ENCODE results near the gene TRMO. TPM values are rescaled to one million over a fixed set of nuclear protein-coding genes. Genes with fewer than 3 reads are reported as not detected.

Gene TRMO
- total RNA-seq, 3 donors from 2014 or later: 29.8 to 46.8 (median 35.4) TPM

DNA sequence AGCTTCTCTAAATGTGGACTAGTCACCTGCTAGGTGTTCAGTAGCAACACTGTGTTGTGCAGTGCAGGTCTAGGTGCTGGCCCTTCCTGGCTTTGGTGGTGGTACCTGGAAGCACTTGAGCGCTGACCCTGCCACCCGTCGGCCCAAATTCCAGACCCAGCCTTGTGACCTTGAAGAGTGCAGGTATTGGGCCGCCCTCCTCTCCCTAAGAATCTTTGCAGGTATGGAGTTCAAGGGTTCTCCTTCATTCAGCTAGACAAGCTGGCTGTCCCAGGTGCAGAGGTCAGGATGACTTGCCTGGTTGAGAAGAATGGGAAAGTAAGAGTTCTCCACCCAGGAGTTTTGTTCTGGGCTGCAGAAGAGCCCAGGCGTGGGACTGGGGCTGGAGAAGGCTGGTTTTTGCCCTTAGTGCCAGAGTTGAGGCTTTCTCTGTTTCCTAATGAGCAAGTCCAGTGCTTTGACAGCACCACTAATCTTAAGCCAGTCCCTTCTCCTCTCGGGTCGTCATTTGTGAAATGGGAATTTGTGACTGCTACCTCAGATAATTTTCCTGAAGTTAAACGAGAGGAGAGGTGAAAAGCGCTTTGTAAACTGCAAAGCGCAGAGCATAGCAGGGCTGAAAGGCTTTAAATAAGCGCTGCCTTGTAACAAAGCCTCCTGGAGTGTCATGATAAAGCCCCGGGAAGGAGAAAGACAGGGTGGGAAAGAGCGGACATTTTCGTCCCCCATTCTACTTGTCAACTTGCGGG lies 65.3 kb downstream of the TRMO start:
- TF ChIP-seq POLR2AphosphoS5 (IDR thresholded peaks at IDR 0.05): no peak
- H3K27ac ChIP-seq: no peak overlapping the region
- no peak for DNase-seq (ENCODE audit: low spot score in 2 of 2)
- peaks cover 8 to 90% of the 10 kb centered on the region in 2 donors for H3K27me3 ChIP-seq
- peaks cover 5 to 6% of the 10 kb centered on the region in 2 donors for H3K4me1 ChIP-seq
- H3K36me3 ChIP-seq: no peaks in the 10 kb centered on the region
- peaks cover 0 to 5% of the 10 kb centered on the region in 2 donors for H3K9me3 ChIP-seq
- H3K4me3 ChIP-seq: no peak overlapping the region
- intact Hi-C loops (cut with DNase I; ENCODE audit: low total_unique reads): no loop called here

DNA sequence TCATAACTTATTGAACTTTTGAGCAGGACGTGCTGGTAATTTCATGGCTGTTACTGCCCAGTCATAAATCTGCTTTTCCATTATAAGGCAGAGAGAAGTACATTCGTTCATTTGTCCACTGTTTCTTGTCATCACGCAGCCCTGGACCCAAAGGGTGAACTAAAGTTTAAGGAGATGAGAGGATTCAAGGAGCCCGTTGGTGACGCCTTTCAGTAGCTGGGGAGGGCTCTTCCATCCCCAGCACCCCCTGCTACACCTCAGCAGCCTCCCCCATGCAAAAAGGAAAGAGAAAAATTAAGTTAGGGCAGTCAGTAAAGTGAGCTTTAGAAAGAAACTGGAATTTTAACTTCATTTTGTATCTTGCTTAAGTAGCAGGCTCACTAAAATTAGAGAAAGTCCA lies 66.4 kb downstream of the TRMO start:
- Histone ChIP-seq H3K27ac (no peak overlapping the region), H3K4me1 (peaks cover 5 to 6% of the 10 kb centered on the region in 2 donors), H3K9me3 (peaks cover 0 to 5% of the 10 kb centered on the region in 2 donors), H3K4me3 (no peak overlapping the region), H3K36me3 (no peaks in the 10 kb centered on the region), H3K27me3 (peaks cover 12 to 99% of the 10 kb centered on the region in 2 donors)
- TF ChIP-seq POLR2AphosphoS5 (IDR thresholded peaks at IDR 0.05): no peak
- TF ChIP-seq POLR2A (IDR thresholded peaks at IDR 0.05): no peak
- intact Hi-C loops (cut with DNase I; ENCODE audit: low total_unique reads): no loop called here
- DNase-seq (ENCODE audit: low spot score in 2 of 2): no peak

DNA sequence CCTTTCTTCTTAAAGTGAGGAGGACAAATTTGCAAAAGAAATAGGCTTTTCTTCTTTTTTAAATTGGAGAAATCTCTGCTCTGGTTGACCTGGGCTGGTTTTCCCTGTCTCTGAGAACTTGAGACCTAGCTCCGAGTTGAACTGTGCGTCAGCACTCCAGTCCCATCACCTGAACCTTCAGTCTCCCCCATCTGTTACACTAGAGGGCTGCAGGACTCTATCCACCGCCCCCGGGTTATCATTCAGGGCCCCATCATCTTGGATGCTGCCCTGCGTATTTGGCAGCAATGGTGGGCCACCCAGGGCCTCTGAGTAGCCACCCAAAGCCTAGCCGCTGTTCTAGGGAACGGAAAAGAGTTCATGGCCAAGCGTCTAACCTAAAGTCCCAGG lies 66.8 kb downstream of the TRMO start:
- Histone ChIP-seq H3K4me3 (no peak overlapping the region), H3K4me1 (peaks cover 5 to 6% of the 10 kb centered on the region in 2 donors), H3K36me3 (no peaks in the 10 kb centered on the region), H3K9me3 (peaks cover 0 to 5% of the 10 kb centered on the region in 2 donors), H3K27me3 (peaks cover 12 to 99% of the 10 kb centered on the region in 2 donors), H3K27ac (no peak overlapping the region)
- intact Hi-C loops (cut with DNase I; ENCODE audit: low total_unique reads): no loop called here
- no peak for DNase-seq (ENCODE audit: low spot score in 2 of 2)
- TF ChIP-seq, protein P1, sequence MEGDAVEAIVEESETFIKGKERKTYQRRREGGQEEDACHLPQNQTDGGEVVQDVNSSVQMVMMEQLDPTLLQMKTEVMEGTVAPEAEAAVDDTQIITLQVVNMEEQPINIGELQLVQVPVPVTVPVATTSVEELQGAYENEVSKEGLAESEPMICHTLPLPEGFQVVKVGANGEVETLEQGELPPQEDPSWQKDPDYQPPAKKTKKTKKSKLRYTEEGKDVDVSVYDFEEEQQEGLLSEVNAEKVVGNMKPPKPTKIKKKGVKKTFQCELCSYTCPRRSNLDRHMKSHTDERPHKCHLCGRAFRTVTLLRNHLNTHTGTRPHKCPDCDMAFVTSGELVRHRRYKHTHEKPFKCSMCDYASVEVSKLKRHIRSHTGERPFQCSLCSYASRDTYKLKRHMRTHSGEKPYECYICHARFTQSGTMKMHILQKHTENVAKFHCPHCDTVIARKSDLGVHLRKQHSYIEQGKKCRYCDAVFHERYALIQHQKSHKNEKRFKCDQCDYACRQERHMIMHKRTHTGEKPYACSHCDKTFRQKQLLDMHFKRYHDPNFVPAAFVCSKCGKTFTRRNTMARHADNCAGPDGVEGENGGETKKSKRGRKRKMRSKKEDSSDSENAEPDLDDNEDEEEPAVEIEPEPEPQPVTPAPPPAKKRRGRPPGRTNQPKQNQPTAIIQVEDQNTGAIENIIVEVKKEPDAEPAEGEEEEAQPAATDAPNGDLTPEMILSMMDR (IDR thresholded peaks at IDR 0.05): no peak
- TF ChIP-seq POLR2AphosphoS5 (IDR thresholded peaks at IDR 0.05) (no peak), POLR2A (IDR thresholded peaks at IDR 0.05) (no peak)

DNA sequence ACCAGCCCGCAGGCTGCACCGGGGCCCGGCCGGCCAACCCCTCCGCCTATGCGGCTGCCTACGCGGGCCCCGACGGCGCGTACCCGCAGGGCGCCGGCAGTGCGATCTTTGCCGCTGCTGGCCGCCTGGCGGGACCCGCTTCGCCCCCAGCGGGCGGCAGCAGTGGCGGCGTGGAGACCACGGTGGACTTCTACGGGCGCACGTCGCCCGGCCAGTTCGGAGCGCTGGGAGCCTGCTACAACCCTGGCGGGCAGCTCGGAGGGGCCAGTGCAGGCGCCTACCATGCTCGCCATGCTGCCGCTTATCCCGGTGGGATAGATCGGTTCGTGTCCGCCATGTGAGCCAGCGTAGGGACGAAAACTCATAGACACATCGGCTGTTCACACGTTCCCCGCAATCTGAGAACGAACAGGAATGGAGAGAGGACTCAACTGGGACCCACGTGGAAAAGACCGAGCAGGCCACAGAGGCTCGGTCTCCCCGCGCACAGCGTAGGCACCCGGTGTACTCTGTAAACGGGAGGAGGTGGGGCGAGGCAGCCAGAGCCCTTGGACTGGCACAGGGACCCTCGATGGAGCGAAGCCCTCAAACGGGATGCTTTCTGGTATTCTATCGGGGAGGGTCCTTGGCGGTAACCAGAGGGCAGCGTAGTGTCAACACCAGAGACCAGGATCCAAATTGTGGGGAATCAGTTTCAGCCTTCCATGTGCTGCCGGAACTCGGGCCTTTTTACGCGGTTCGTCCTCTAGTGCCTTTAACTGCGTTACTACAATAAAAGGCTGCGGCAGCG lies 67.4 kb downstream of the TRMO start:
- no peak for TF ChIP-seq POLR2A (IDR thresholded peaks at IDR 0.05)
- TF ChIP-seq, protein P1 (IDR thresholded peaks at IDR 0.05): no peak
- TF ChIP-seq POLR2AphosphoS5 (IDR thresholded peaks at IDR 0.05): no peak
- Histone ChIP-seq H3K9me3 (peaks cover 0 to 5% of the 10 kb centered on the region in 2 donors), H3K4me1 (peaks cover 5 to 6% of the 10 kb centered on the region in 2 donors), H3K36me3 (no peaks in the 10 kb centered on the region), H3K4me3 (peak overlapping the region in 2 of 3 donors; percentile 44 to 71), H3K27ac (no peak overlapping the region), H3K27me3 (peaks cover 12 to 99% of the 10 kb centered on the region in 2 donors)
- intact Hi-C loops (cut with DNase I; ENCODE audit: low total_unique reads): no loop called here
- DNase-seq (ENCODE audit: low spot score in 2 of 2): no peak

Other genes starting within 250 kb of the TRMO start
- gene XPA, start 225.2 kb downstream of the TRMO start, total RNA-seq: 10 to 100 TPM; 15.4 to 16.8 (median 16.7) TPM
- not detected for gene FOXE1, start 69.3 kb downstream of the TRMO start, total RNA-seq
- not detected for gene HEMGN, start 15.7 kb upstream of the TRMO start, total RNA-seq
- gene ANP32B, start 60.8 kb upstream of the TRMO start, total RNA-seq: 10 to 100 TPM; 37.0 to 54.7 (median 44.0) TPM
- 10 to 100 TPM; 43.8 to 80.6 (median 54.7) TPM for gene NANS, start 134.2 kb upstream of the TRMO start, total RNA-seq
- 10 to 100 TPM in 2 of 3 donors, 1 to 10 TPM in 1; 8.8 to 14.9 (median 14.6) TPM for gene TRIM14, start 196.7 kb upstream of the TRMO start, total RNA-seq

All from breast epithelium (tissue), 4 donors.